WTC11 (cell line): Measurements from ENCODE around the gene COPS9. TPM values are rescaled to one million over a fixed set of nuclear protein-coding genes. Genes with fewer than 3 reads are reported as not detected.

ENCODE experiments used
- ATAC-seq: fragments of 200-7000 bp; cut with Tn5 transposase; 2 replicates; pipeline ENCODE4 v1.10.0; 2021; ENCODE audit warnings: mild to moderate bottlenecking, moderate library complexity
- CTCF ChIA-PET: fragments of 300-600 bp; sonication (Branson Sonifier 250); formaldehyde crosslinking; loops from one replicate; lab custom pipeline; 2021; ENCODE audit warnings: antibody characterized with exemption; lab: Charles Lee
- POLR2A ChIA-PET: fragments of 350-600 bp; sonication (Branson Sonifier 250); formaldehyde crosslinking; loops from one replicate; lab custom pipeline; 2021; ENCODE audit warnings: antibody characterized with exemption; lab: Charles Lee
- DNase-seq: peaks from one replicate; pipeline ENCODE4 v3.0.0; 2021; ENCODE audit warnings: low spot score
- H3K27ac Mint-ChIP-seq: 2 replicates; pipeline ENCODE4 v1.8.0; 2021; ENCODE audit warnings: mixed read lengths
- H3K27me3 Mint-ChIP-seq: 2 replicates; pipeline ENCODE4 v1.8.0; 2021; ENCODE audit warnings: low read depth, mild to moderate bottlenecking, moderate library complexity, mixed read lengths
- H3K36me3 Mint-ChIP-seq: 2 replicates; pipeline ENCODE4 v1.8.0; 2021; ENCODE audit warnings: mixed read lengths
- H3K4me1 Mint-ChIP-seq: 2 replicates; pipeline ENCODE4 v1.8.0; 2022; ENCODE audit warnings: mixed read lengths
- H3K4me3 Mint-ChIP-seq: 2 replicates; pipeline ENCODE4 v1.8.0; 2021; ENCODE audit warnings: mild to moderate bottlenecking, moderate library complexity, mixed read lengths
- H3K9me3 Mint-ChIP-seq: 2 replicates; pipeline ENCODE4 v1.8.0; 2021; ENCODE audit warnings: mixed read lengths
- ATF1 ChIP-seq: sonication (generic); formaldehyde crosslinking; IDR thresholded peaks from 2 replicates; pipeline ENCODE4 v1.8.1; 2023; ENCODE audit warnings: mild to moderate bottlenecking, moderate library complexity, missing genetic modification reagents
- CREB1 ChIP-seq: sonication (generic); formaldehyde crosslinking; IDR thresholded peaks from 2 replicates; pipeline ENCODE4 v1.8.0; 2023; ENCODE audit warnings: mild to moderate bottlenecking, missing genetic modification reagents
- E2F5 ChIP-seq: sonication (generic); formaldehyde crosslinking; IDR thresholded peaks from 2 replicates; pipeline ENCODE4 v1.8.1; 2022; ENCODE audit warnings: mild to moderate bottlenecking, moderate library complexity, missing genetic modification reagents
- FOXK1 ChIP-seq: sonication (generic); formaldehyde crosslinking; IDR thresholded peaks from 2 replicates; pipeline ENCODE4 v1.8.0; 2022; ENCODE audit warnings: mild to moderate bottlenecking, moderate library complexity, missing genetic modification reagents
- NR2C2 ChIP-seq: sonication (generic); formaldehyde crosslinking; IDR thresholded peaks from 2 replicates; pipeline ENCODE4 v1.8.0; 2022; ENCODE audit warnings: mild to moderate bottlenecking, missing genetic modification reagents
- PRDM15 ChIP-seq: sonication (generic); formaldehyde crosslinking; IDR thresholded peaks from 2 replicates; pipeline ENCODE4 v1.8.0; 2022; ENCODE audit warnings: missing genetic modification reagents
- RELA ChIP-seq: sonication (generic); formaldehyde crosslinking; IDR thresholded peaks from 2 replicates; pipeline ENCODE4 v1.8.1; 2022; ENCODE audit warnings: missing genetic modification reagents, mild to moderate bottlenecking, borderline replicate concordance
- SMAD3 ChIP-seq: sonication (generic); formaldehyde crosslinking; IDR thresholded peaks from 2 replicates; pipeline ENCODE4 v1.8.0; 2022; ENCODE audit warnings: missing genetic modification reagents, mild to moderate bottlenecking, borderline replicate concordance
- TCF7 ChIP-seq: sonication (generic); formaldehyde crosslinking; IDR thresholded peaks from 2 replicates; pipeline ENCODE4 v1.8.0; 2022; ENCODE audit warnings: mild to moderate bottlenecking, low read depth, missing genetic modification reagents, moderate library complexity
- ZBTB21 ChIP-seq: sonication (generic); formaldehyde crosslinking; IDR thresholded peaks from 2 replicates; pipeline ENCODE4 v1.8.1; 2023; ENCODE audit warnings: mild to moderate bottlenecking, missing genetic modification reagents, borderline replicate concordance
- ZNF317 ChIP-seq: sonication (generic); formaldehyde crosslinking; IDR thresholded peaks from 2 replicates; pipeline ENCODE4 v1.8.1; 2023; ENCODE audit warnings: low read depth, mild to moderate bottlenecking, moderate library complexity, missing genetic modification reagents, borderline replicate concordance
- ZNF416 ChIP-seq: fragments of 250-450 bp; sonication (Bioruptor Pico); IDR thresholded peaks from 2 replicates; pipeline ENCODE4 v1.9.0; 2021; ENCODE audit warnings: mild to moderate bottlenecking, inconsistent platforms
- ZNF671 ChIP-seq: fragments of 250-450 bp; sonication (Bioruptor Pico); IDR thresholded peaks from 2 replicates; pipeline ENCODE4 v1.8.0; 2021; ENCODE audit warnings: mild to moderate bottlenecking
- ZSCAN18 ChIP-seq: fragments of 250-450 bp; sonication (Bioruptor Pico); IDR thresholded peaks from 2 replicates; pipeline ENCODE4 v2.1.2; 2022; ENCODE audit warnings: mild to moderate bottlenecking, moderate library complexity
- total RNA-seq: library from RNA; stranded (reverse); gene quantifications from 3 replicates; pipeline ENCODE4 v1.2.3, GENCODE V29; 2021
- TF ChIP-seq, protein P1 (sequence below): fragments of 250-450 bp; sonication (Bioruptor Pico); IDR thresholded peaks from 2 replicates; pipeline ENCODE4 v1.9.0; 2021; ENCODE audit warnings: mild to moderate bottlenecking
- TF ChIP-seq, protein P2 (sequence below): sonication (generic); formaldehyde crosslinking; IDR thresholded peaks from 2 replicates; pipeline ENCODE4 v1.8.0; 2022; ENCODE audit warnings: mild to moderate bottlenecking, missing genetic modification reagents
- TF ChIP-seq, protein P3 (sequence below): sonication (generic); formaldehyde crosslinking; IDR thresholded peaks from 2 replicates; pipeline ENCODE4 v1.8.1; 2023; ENCODE audit warnings: mild to moderate bottlenecking, missing genetic modification reagents, borderline replicate concordance
- TF ChIP-seq, protein P4 (sequence below): sonication (generic); formaldehyde crosslinking; IDR thresholded peaks from 2 replicates; pipeline ENCODE4 v1.8.0; 2022; ENCODE audit warnings: mild to moderate bottlenecking, missing genetic modification reagents
- TF ChIP-seq, protein P5 (sequence below): sonication (generic); formaldehyde crosslinking; IDR thresholded peaks from 2 replicates; pipeline ENCODE4 v1.8.0; 2022; ENCODE audit warnings: mild to moderate bottlenecking, missing genetic modification reagents
- TF ChIP-seq, protein P6 (sequence below): sonication (generic); formaldehyde crosslinking; IDR thresholded peaks from 2 replicates; pipeline ENCODE4 v1.8.1; 2023; ENCODE audit warnings: mild to moderate bottlenecking, missing genetic modification reagents

The COPS9 gene
- total RNA-seq, 1 experiment from 2014 or later: 142 TPM

GRCh38 chr2:240182001-240182400 lies 45.9 kb upstream of the COPS9 start:
- no peak overlapping the region for H3K4me3 Mint-ChIP-seq
- no peak for DNase-seq
- peaks cover 14% of the 10 kb centered on the region for H3K9me3 Mint-ChIP-seq
- TF ChIP-seq, protein P1, sequence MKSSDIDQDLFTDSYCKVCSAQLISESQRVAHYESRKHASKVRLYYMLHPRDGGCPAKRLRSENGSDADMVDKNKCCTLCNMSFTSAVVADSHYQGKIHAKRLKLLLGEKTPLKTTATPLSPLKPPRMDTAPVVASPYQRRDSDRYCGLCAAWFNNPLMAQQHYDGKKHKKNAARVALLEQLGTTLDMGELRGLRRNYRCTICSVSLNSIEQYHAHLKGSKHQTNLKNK (CRISPR knock-in tag): no peak
- TF ChIP-seq ZNF671 (CRISPR knock-in tag) (no peak), NR2C2 (no peak), ZBTB21 (CRISPR knock-in tag) (no peak), ATF1 (no peak), CREB1 (CRISPR knock-in tag) (no peak), ZNF317 (CRISPR knock-in tag) (no peak), ZNF416 (no peak), ZSCAN18 (no peak)
- POLR2A ChIA-PET: no interaction called here
- ATAC-seq: no peak
- H3K27ac Mint-ChIP-seq: no peak overlapping the region
- peaks cover 5% of the 10 kb centered on the region for H3K27me3 Mint-ChIP-seq
- H3K36me3 Mint-ChIP-seq: peaks cover 6% of the 10 kb centered on the region; the same call in 1 of the 2 replicates
- H3K4me1 Mint-ChIP-seq: no peaks in the 10 kb centered on the region
- CTCF ChIA-PET: no interaction called here

DNA sequence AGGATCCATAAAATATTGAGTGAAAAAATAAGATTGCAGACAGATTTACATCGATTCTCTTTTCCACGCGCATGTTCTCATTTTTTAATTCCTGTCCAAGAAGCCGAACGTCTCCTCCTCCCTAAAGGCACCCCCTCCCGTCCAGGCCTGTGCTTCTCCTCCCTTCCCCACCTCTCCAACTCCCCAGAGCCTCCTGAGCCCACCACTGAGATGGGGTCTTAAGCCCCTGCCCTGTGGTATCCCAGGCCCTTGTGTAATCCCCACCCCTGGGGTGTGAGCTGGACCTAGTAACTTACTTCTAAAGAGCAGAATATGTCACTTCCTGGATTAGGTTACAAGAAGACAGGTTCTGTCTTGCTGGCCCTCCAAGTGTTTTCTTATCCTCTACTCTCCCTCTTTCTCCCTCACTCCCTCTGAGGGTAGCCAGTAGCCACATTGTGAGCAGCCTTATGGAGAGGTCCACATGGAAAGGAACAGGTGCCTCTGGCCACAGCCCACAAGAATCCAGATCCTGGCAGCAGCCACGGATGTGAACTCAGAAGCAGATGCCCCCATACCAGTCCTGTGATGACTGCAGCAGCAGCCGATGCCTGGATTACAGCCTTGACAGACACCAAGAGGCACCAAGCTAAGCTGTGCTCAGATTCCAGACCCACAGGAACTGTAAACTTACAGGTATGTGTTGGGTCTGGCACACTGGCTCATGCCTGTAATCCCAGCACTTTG lies 44.0 kb upstream of the COPS9 start:
- Mint-ChIP-seq H3K4me1 (no peaks in the 10 kb centered on the region), H3K4me3 (no peak overlapping the region), H3K27ac (no peak overlapping the region), H3K36me3 (no peaks in the 10 kb centered on the region), H3K9me3 (no peaks in the 10 kb centered on the region), H3K27me3 (no peaks in the 10 kb centered on the region; the same call in 1 of the 2 replicates)
- ChIA-PET POLR2A (no interaction called here), CTCF (no interaction called here)
- no peak for ATAC-seq
- DNase-seq: no peak
- TF ChIP-seq, protein P2, sequence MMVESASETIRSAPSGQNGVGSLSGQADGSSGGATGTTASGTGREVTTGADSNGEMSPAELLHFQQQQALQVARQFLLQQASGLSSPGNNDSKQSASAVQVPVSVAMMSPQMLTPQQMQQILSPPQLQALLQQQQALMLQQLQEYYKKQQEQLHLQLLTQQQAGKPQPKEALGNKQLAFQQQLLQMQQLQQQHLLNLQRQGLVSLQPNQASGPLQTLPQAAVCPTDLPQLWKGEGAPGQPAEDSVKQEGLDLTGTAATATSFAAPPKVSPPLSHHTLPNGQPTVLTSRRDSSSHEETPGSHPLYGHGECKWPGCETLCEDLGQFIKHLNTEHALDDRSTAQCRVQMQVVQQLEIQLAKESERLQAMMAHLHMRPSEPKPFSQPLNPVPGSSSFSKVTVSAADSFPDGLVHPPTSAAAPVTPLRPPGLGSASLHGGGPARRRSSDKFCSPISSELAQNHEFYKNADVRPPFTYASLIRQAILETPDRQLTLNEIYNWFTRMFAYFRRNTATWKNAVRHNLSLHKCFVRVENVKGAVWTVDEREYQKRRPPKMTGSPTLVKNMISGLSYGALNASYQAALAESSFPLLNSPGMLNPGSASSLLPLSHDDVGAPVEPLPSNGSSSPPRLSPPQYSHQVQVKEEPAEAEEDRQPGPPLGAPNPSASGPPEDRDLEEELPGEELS (CRISPR knock-in tag): no peak
- TF ChIP-seq PRDM15: no peak
- no peak for TF ChIP-seq TCF7 (CRISPR knock-in tag)
- TF ChIP-seq, protein P3, sequence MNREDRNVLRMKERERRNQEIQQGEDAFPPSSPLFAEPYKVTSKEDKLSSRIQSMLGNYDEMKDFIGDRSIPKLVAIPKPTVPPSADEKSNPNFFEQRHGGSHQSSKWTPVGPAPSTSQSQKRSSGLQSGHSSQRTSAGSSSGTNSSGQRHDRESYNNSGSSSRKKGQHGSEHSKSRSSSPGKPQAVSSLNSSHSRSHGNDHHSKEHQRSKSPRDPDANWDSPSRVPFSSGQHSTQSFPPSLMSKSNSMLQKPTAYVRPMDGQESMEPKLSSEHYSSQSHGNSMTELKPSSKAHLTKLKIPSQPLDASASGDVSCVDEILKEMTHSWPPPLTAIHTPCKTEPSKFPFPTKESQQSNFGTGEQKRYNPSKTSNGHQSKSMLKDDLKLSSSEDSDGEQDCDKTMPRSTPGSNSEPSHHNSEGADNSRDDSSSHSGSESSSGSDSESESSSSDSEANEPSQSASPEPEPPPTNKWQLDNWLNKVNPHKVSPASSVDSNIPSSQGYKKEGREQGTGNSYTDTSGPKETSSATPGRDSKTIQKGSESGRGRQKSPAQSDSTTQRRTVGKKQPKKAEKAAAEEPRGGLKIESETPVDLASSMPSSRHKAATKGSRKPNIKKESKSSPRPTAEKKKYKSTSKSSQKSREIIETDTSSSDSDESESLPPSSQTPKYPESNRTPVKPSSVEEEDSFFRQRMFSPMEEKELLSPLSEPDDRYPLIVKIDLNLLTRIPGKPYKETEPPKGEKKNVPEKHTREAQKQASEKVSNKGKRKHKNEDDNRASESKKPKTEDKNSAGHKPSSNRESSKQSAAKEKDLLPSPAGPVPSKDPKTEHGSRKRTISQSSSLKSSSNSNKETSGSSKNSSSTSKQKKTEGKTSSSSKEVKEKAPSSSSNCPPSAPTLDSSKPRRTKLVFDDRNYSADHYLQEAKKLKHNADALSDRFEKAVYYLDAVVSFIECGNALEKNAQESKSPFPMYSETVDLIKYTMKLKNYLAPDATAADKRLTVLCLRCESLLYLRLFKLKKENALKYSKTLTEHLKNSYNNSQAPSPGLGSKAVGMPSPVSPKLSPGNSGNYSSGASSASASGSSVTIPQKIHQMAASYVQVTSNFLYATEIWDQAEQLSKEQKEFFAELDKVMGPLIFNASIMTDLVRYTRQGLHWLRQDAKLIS (CRISPR knock-in tag): no peak
- no peak for TF ChIP-seq SMAD3 (CRISPR knock-in tag)
- TF ChIP-seq, protein P4, sequence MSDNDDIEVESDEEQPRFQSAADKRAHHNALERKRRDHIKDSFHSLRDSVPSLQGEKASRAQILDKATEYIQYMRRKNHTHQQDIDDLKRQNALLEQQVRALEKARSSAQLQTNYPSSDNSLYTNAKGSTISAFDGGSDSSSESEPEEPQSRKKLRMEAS (CRISPR knock-in tag): no peak
- TF ChIP-seq RELA (CRISPR knock-in tag): no peak
- TF ChIP-seq FOXK1: no peak
- no peak for TF ChIP-seq E2F5 (CRISPR knock-in tag)
- TF ChIP-seq, protein P5, sequence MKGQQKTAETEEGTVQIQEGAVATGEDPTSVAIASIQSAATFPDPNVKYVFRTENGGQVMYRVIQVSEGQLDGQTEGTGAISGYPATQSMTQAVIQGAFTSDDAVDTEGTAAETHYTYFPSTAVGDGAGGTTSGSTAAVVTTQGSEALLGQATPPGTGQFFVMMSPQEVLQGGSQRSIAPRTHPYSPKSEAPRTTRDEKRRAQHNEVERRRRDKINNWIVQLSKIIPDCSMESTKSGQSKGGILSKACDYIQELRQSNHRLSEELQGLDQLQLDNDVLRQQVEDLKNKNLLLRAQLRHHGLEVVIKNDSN (CRISPR knock-in tag): no peak
- TF ChIP-seq, protein P6, sequence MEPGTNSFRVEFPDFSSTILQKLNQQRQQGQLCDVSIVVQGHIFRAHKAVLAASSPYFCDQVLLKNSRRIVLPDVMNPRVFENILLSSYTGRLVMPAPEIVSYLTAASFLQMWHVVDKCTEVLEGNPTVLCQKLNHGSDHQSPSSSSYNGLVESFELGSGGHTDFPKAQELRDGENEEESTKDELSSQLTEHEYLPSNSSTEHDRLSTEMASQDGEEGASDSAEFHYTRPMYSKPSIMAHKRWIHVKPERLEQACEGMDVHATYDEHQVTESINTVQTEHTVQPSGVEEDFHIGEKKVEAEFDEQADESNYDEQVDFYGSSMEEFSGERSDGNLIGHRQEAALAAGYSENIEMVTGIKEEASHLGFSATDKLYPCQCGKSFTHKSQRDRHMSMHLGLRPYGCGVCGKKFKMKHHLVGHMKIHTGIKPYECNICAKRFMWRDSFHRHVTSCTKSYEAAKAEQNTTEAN: no peak
